GM21576 (cell line): ENCODE results near the gene FADD.

ENCODE experiments used
- ATAC-seq: cut with Tn5 transposase; IDR thresholded peaks from one replicate; pipeline ENCODE4 v1.9.1; 2021; ENCODE audit warnings: mild to moderate bottlenecking, moderate library complexity; ENCODE audit not compliant: unreplicated experiment

FADD gene

GRCh38 chr11:70202920-70203750 lies at the start of gene FADD:
FADD (plus strand) TSS chr11:70203296; CDS start chr11:70203460, 164 bp downstream.
- ATAC-seq = peak; percentile 62

- no peak for ATAC-seq
Observed at GRCh38 chr11:70155386-70155785, 47.7 kb upstream of the FADD start.

- ATAC-seq = no peak
Observed at GRCh38 chr11:70156291-70157037, 46.6 kb upstream of the FADD start.

- ATAC-seq = no peak
Observed at GRCh38 chr11:70158201-70158600, 44.9 kb upstream of the FADD start.

- no peak for ATAC-seq
Observed at GRCh38 chr11:70158757-70159389, 44.2 kb upstream of the FADD start.

GRCh38 chr11:70159627-70160570 lies 43.2 kb upstream of the FADD start:
- no peak for ATAC-seq

GRCh38 chr11:70161043-70161625 lies 42.0 kb upstream of the FADD start:
- no peak for ATAC-seq

- no peak for ATAC-seq
Observed at GRCh38 chr11:70164705-70165104, 38.4 kb upstream of the FADD start.

- no peak for ATAC-seq
Observed at GRCh38 chr11:70167120-70167519, 36.0 kb upstream of the FADD start.

- no peak for ATAC-seq
Observed at GRCh38 chr11:70167723-70168404, 35.2 kb upstream of the FADD start.

GRCh38 chr11:70168405-70168754 lies 34.7 kb upstream of the FADD start:
- ATAC-seq = no peak

- ATAC-seq = no peak
Observed at GRCh38 chr11:70169127-70169526, 34.0 kb upstream of the FADD start.

- no peak for ATAC-seq
Observed at GRCh38 chr11:70169632-70170031, 33.5 kb upstream of the FADD start.

GRCh38 chr11:70170596-70171210 lies 32.4 kb upstream of the FADD start:
- ATAC-seq = no peak

- ATAC-seq = no peak
Observed at GRCh38 chr11:70173018-70173417, 30.1 kb upstream of the FADD start.

GRCh38 chr11:70174547-70175235 lies 28.4 kb upstream of the FADD start:
- no peak for ATAC-seq

- no peak for ATAC-seq
Observed at GRCh38 chr11:70175236-70175698, 27.8 kb upstream of the FADD start.

GRCh38 chr11:70176940-70177689 lies 26.0 kb upstream of the FADD start:
- no peak for ATAC-seq
